Keratinocyte (primary cell): Measurements from ENCODE around the gene BBS12.

Experiments used
- CTCF ChIP-seq, 3 experiments: IDR thresholded peaks in 1 of 3; conservative IDR thresholded peaks in 1 of 3; optimal IDR thresholded peaks in 1 of 3; 2 replicates in 2 of 3; 3 replicates in 1 of 3; pipeline versions ENCODE3 to v1.5.1; 2011; ENCODE audit warnings: low read length in 3 of 3, mild to moderate bottlenecking in 3 of 3, moderate library complexity in 2 of 3, control low read depth in 1 of 3, inconsistent platforms in 1 of 3; ENCODE audit not compliant: insufficient read depth in 2 of 3; ENCODE audit errors: extremely low read depth in 1 of 3
- EZH2 ChIP-seq: IDR thresholded peaks from one replicate; pipeline ENCODE4 v1.6.1; 2012; ENCODE audit warnings: inconsistent platforms, mild to moderate bottlenecking, low read length, moderate library complexity

- TF ChIP-seq CTCF (optimal IDR thresholded peaks at IDR 0.05 in 1 of 3, IDR thresholded peaks at IDR 0.05 in 1 of 3, conservative IDR thresholded peaks at IDR 0.05 in 1 of 3; ENCODE audit: extremely low read depth in 1 of 3, insufficient read depth in 2 of 3, low read length in 3 of 3), result no peak
- no peak for TF ChIP-seq EZH2
Observed at GRCh38 chr4:122706511-122706910, 26.0 kb upstream of the BBS12 start.
